ENCODE data around the gene ZBTB12. TPM values are rescaled to one million over a fixed set of nuclear protein-coding genes. Genes with fewer than 3 reads are reported as not detected.

ZBTB12 gene
- total and polyA plus RNA-seq, 2 of the 13 experiments (the other 11 are each of a cell fraction or from before 2014, with no cell fraction given): 4.8 to 6.0 TPM

DNA sequence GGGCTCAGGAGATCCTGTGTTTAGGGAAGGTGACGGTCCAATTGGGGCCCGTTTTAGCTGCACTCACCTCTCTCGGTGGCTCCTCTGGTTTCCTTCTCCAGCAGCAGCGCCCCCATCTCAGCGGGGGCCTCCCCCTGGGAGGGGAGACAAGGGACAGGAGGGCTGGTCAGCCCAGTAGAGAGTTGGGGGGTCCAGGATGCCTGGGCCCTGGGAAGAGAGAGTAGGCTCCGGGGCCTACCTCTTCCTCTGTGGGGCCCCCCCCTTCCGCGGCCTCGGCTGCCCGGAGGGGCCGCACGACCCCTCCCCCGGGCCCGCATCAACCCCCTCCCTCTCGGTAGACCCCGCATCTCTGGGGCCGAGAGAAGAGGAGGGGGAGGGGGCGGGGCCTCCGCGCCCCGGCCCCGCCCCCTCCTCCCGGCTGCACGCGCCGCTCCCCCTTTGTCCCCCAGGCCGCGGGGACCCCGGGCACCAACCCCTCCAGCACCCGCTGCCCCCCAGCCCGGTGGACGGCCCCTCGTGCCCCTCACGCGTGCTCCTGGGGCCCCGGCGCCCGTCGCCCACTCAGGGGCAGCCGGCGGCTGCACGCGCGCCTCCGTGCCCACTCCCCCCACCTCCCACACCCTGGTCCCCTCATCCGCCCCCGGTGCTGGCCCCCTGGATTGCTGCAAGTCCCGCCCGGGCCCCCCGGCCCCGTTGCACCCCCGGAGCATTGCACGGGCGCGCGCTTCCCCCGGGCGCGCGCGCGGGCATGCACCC lies 4.9 kb downstream of the ZBTB12 start (continued):
- TF ChIP-seq, protein P1, sequence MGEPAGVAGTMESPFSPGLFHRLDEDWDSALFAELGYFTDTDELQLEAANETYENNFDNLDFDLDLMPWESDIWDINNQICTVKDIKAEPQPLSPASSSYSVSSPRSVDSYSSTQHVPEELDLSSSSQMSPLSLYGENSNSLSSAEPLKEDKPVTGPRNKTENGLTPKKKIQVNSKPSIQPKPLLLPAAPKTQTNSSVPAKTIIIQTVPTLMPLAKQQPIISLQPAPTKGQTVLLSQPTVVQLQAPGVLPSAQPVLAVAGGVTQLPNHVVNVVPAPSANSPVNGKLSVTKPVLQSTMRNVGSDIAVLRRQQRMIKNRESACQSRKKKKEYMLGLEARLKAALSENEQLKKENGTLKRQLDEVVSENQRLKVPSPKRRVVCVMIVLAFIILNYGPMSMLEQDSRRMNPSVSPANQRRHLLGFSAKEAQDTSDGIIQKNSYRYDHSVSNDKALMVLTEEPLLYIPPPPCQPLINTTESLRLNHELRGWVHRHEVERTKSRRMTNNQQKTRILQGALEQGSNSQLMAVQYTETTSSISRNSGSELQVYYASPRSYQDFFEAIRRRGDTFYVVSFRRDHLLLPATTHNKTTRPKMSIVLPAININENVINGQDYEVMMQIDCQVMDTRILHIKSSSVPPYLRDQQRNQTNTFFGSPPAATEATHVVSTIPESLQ (CRISPR knock-in tag; conservative IDR thresholded peaks at IDR 0.05): no peak
- no peak for TF ChIP-seq TSC22D2 (CRISPR knock-in tag; IDR thresholded peaks at IDR 0.05; ENCODE audit: borderline replicate concordance)
- TF ChIP-seq CREB3 (CRISPR knock-in tag; IDR thresholded peaks at IDR 0.05): no peak
- TF ChIP-seq GATAD2A (CRISPR knock-in tag; IDR thresholded peaks at IDR 0.05): no peak
- 0 out of 2 replicates have a peak, but pooled peaks have one; percentile 65 for TF ChIP-seq ZNF235 (CRISPR knock-in tag; IDR thresholded peaks at IDR 0.05; ENCODE audit: borderline replicate concordance)
- 0 out of 2 replicates have a peak, but pooled peaks have one; percentile 19 for TF ChIP-seq SMAD1 (CRISPR knock-in tag; IDR thresholded peaks at IDR 0.05; ENCODE audit: borderline replicate concordance, low read depth)
- TF ChIP-seq, protein P2, sequence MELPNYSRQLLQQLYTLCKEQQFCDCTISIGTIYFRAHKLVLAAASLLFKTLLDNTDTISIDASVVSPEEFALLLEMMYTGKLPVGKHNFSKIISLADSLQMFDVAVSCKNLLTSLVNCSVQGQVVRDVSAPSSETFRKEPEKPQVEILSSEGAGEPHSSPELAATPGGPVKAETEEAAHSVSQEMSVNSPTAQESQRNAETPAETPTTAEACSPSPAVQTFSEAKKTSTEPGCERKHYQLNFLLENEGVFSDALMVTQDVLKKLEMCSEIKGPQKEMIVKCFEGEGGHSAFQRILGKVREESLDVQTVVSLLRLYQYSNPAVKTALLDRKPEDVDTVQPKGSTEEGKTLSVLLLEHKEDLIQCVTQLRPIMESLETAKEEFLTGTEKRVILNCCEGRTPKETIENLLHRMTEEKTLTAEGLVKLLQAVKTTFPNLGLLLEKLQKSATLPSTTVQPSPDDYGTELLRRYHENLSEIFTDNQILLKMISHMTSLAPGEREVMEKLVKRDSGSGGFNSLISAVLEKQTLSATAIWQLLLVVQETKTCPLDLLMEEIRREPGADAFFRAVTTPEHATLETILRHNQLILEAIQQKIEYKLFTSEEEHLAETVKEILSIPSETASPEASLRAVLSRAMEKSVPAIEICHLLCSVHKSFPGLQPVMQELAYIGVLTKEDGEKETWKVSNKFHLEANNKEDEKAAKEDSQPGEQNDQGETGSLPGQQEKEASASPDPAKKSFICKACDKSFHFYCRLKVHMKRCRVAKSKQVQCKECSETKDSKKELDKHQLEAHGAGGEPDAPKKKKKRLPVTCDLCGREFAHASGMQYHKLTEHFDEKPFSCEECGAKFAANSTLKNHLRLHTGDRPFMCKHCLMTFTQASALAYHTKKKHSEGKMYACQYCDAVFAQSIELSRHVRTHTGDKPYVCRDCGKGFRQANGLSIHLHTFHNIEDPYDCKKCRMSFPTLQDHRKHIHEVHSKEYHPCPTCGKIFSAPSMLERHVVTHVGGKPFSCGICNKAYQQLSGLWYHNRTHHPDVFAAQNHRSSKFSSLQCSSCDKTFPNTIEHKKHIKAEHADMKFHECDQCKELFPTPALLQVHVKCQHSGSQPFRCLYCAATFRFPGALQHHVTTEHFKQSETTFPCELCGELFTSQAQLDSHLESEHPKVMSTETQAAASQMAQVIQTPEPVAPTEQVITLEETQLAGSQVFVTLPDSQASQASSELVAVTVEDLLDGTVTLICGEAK (IDR thresholded peaks at IDR 0.05): no peak
- TF ChIP-seq, protein P2 (CRISPR knock-in tag; IDR thresholded peaks at IDR 0.05): no peak
- no peak for TF ChIP-seq ZNF782 (CRISPR knock-in tag; IDR thresholded peaks at IDR 0.05; ENCODE audit: borderline replicate concordance)
- TF ChIP-seq, protein P3, sequence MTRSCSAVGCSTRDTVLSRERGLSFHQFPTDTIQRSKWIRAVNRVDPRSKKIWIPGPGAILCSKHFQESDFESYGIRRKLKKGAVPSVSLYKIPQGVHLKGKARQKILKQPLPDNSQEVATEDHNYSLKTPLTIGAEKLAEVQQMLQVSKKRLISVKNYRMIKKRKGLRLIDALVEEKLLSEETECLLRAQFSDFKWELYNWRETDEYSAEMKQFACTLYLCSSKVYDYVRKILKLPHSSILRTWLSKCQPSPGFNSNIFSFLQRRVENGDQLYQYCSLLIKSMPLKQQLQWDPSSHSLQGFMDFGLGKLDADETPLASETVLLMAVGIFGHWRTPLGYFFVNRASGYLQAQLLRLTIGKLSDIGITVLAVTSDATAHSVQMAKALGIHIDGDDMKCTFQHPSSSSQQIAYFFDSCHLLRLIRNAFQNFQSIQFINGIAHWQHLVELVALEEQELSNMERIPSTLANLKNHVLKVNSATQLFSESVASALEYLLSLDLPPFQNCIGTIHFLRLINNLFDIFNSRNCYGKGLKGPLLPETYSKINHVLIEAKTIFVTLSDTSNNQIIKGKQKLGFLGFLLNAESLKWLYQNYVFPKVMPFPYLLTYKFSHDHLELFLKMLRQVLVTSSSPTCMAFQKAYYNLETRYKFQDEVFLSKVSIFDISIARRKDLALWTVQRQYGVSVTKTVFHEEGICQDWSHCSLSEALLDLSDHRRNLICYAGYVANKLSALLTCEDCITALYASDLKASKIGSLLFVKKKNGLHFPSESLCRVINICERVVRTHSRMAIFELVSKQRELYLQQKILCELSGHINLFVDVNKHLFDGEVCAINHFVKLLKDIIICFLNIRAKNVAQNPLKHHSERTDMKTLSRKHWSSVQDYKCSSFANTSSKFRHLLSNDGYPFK (CRISPR knock-in tag; IDR thresholded peaks at IDR 0.05; ENCODE audit: borderline replicate concordance): no peak
- TF ChIP-seq STAG1 (CRISPR knock-in tag; IDR thresholded peaks at IDR 0.05): no peak
- TF ChIP-seq ZNF839 (CRISPR knock-in tag; IDR thresholded peaks at IDR 0.05; ENCODE audit: borderline replicate concordance): peak; percentile 13; the same call in 1 of the 2 replicates
- no peak for TF ChIP-seq EED (CRISPR knock-in tag; IDR thresholded peaks at IDR 0.05)

Data from HepG2 (cell line).